Astrocyte (in vitro differentiated cells and primary cell): Measurements from ENCODE around the gene OSGIN1. TPM values are rescaled to one million over a fixed set of nuclear protein-coding genes. Genes with fewer than 3 reads are reported as not detected.

Experiments
- DNase-seq: peaks from one replicate; pipeline ENCODE4 v3.0.0-alpha.2; 2010; ENCODE audit warnings: low read depth
- FAIRE-seq: peaks from 2 replicates; lab custom pipeline; 2011; peaks lifted over from hg19 to GRCh38; lab: Jason Lieb, UNC
- H2AFZ ChIP-seq: 2 replicates; pipeline ENCODE4 v1.6.0; 2012; ENCODE audit warnings: low read depth, low read length, inconsistent platforms
- H3K27ac ChIP-seq: 2 replicates; pipeline ENCODE4 v1.5.1; 2011; ENCODE audit warnings: low read depth, low read length, inconsistent platforms
- H3K27me3 ChIP-seq: 2 replicates; pipeline ENCODE4 v1.6.0; 2011; ENCODE audit warnings: low read length, inconsistent platforms; ENCODE audit not compliant: insufficient read depth
- H3K36me3 ChIP-seq: 2 replicates; pipeline ENCODE4 v1.5.1; 2011; ENCODE audit warnings: low read length, inconsistent platforms; ENCODE audit not compliant: insufficient read depth
- H3K4me1 ChIP-seq: 2 replicates; pipeline ENCODE4 v1.5.1; 2011; ENCODE audit warnings: low read length, inconsistent platforms; ENCODE audit not compliant: insufficient read depth
- H3K4me2 ChIP-seq: 2 replicates; pipeline ENCODE4 v1.6.0; 2012; ENCODE audit warnings: low read length, inconsistent platforms
- H3K4me3 ChIP-seq: 2 replicates; pipeline ENCODE4 v1.5.1; 2011; ENCODE audit warnings: low read depth, mild to moderate bottlenecking, low read length, inconsistent platforms; ENCODE audit not compliant: insufficient read depth
- H3K79me2 ChIP-seq: 2 replicates; pipeline ENCODE4 v1.6.0; 2012; ENCODE audit warnings: mild to moderate bottlenecking, low read length, inconsistent platforms; ENCODE audit not compliant: insufficient read depth
- H3K9ac ChIP-seq: 2 replicates; pipeline ENCODE4 v1.6.0; 2012; ENCODE audit warnings: mild to moderate bottlenecking, low read length, inconsistent platforms
- H3K9me3 ChIP-seq: 2 replicates; pipeline ENCODE4 v1.5.1; 2012; ENCODE audit warnings: low read depth, mild to moderate bottlenecking, low read length, inconsistent platforms; ENCODE audit not compliant: insufficient read depth
- H4K20me1 ChIP-seq: 2 replicates; pipeline ENCODE4 v1.6.0; 2012; ENCODE audit warnings: low read length, inconsistent platforms; ENCODE audit not compliant: insufficient read depth
- H3K27ac Mint-ChIP-seq: one replicate; pipeline ENCODE4 v1.8.0; 2021; ENCODE audit warnings: mild to moderate bottlenecking, mixed read lengths; ENCODE audit not compliant: unreplicated experiment
- H3K27me3 Mint-ChIP-seq: one replicate; pipeline ENCODE4 v1.8.0; 2021; ENCODE audit warnings: low read depth, mixed read lengths; ENCODE audit not compliant: unreplicated experiment
- H3K36me3 Mint-ChIP-seq: one replicate; pipeline ENCODE4 v1.8.0; 2021; ENCODE audit warnings: low read depth, mixed read lengths; ENCODE audit not compliant: unreplicated experiment
- H3K4me1 Mint-ChIP-seq: one replicate; pipeline ENCODE4 v1.8.0; 2021; ENCODE audit warnings: low read depth, mixed read lengths; ENCODE audit not compliant: unreplicated experiment
- H3K4me3 Mint-ChIP-seq: one replicate; pipeline ENCODE4 v1.8.0; 2021; ENCODE audit warnings: mild to moderate bottlenecking, moderate library complexity, mixed read lengths; ENCODE audit not compliant: unreplicated experiment
- H3K9me3 Mint-ChIP-seq: one replicate; pipeline ENCODE4 v1.8.0; 2021; ENCODE audit warnings: mild to moderate bottlenecking, mixed read lengths; ENCODE audit not compliant: unreplicated experiment
- EZH2 ChIP-seq: IDR thresholded peaks from 2 replicates; pipeline ENCODE4 v1.6.1; 2012; ENCODE audit warnings: mild to moderate bottlenecking, low read length, inconsistent platforms; ENCODE audit not compliant: insufficient read depth
- total RNA-seq: library from RNA; stranded (reverse); gene quantifications from 2 replicates; pipeline ENCODE4 v1.2.1, GENCODE V29; 2021
- TF ChIP-seq, protein P1 (sequence below): IDR thresholded peaks from 2 replicates; pipeline ENCODE4 v1.5.1; 2011; ENCODE audit warnings: low read depth, mild to moderate bottlenecking, inconsistent platforms, low read length, moderate library complexity; ENCODE audit not compliant: insufficient read depth

OSGIN1 gene
- total RNA-seq, 1 donor from 2014 or later, result 0.79 TPM

DNA sequence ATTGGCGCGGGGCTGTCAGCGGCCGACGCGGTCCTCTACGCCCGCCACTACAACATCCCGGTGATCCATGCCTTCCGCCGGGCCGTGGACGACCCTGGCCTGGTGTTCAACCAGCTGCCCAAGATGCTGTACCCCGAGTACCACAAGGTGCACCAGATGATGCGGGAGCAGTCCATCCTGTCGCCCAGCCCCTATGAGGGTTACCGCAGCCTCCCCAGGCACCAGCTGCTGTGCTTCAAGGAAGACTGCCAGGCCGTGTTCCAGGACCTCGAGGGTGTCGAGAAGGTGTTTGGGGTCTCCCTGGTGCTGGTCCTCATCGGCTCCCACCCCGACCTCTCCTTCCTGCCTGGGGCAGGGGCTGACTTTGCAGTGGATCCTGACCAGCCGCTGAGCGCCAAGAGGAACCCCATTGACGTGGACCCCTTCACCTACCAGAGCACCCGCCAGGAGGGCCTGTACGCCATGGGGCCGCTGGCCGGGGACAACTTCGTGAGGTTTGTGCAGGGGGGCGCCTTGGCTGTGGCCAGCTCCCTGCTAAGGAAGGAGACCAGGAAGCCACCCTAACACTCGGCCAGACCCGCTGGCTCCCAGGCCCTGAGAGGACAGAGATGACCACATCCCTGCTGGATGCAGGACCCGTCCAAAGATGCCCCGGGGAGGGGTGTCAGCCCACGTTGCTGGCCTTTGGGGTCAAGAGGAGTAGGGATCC, 12.6 kb downstream of the OSGIN1 start:
- FAIRE-seq (no peak), DNase-seq (no peak)
- H4K20me1 ChIP-seq, result peaks cover 3% of the 10 kb centered on the region
- Mint-ChIP-seq H3K36me3 (no peaks in the 10 kb centered on the region), H3K27me3 (peaks cover 30% of the 10 kb centered on the region), H3K4me1 (no peaks in the 10 kb centered on the region), H3K9me3 (no peaks in the 10 kb centered on the region), H3K4me3 (no peak overlapping the region), H3K27ac (no peak overlapping the region)
- no peak overlapping the region for H3K9ac ChIP-seq
- H3K4me2 ChIP-seq, result no peak overlapping the region
- H3K36me3 ChIP-seq, result no peaks in the 10 kb centered on the region
- H3K79me2 ChIP-seq, result no peaks in the 10 kb centered on the region
- no peak overlapping the region for H3K27ac ChIP-seq
- H3K9me3 ChIP-seq, result no peaks in the 10 kb centered on the region
- H3K27me3 ChIP-seq, result no peaks in the 10 kb centered on the region
- H2AFZ ChIP-seq, result no peak overlapping the region
- H3K4me3 ChIP-seq, result no peak overlapping the region
- H3K4me1 ChIP-seq, result no peaks in the 10 kb centered on the region
- TF ChIP-seq, protein P1, sequence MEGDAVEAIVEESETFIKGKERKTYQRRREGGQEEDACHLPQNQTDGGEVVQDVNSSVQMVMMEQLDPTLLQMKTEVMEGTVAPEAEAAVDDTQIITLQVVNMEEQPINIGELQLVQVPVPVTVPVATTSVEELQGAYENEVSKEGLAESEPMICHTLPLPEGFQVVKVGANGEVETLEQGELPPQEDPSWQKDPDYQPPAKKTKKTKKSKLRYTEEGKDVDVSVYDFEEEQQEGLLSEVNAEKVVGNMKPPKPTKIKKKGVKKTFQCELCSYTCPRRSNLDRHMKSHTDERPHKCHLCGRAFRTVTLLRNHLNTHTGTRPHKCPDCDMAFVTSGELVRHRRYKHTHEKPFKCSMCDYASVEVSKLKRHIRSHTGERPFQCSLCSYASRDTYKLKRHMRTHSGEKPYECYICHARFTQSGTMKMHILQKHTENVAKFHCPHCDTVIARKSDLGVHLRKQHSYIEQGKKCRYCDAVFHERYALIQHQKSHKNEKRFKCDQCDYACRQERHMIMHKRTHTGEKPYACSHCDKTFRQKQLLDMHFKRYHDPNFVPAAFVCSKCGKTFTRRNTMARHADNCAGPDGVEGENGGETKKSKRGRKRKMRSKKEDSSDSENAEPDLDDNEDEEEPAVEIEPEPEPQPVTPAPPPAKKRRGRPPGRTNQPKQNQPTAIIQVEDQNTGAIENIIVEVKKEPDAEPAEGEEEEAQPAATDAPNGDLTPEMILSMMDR, result no peak
- TF ChIP-seq EZH2, result no peak

DNA sequence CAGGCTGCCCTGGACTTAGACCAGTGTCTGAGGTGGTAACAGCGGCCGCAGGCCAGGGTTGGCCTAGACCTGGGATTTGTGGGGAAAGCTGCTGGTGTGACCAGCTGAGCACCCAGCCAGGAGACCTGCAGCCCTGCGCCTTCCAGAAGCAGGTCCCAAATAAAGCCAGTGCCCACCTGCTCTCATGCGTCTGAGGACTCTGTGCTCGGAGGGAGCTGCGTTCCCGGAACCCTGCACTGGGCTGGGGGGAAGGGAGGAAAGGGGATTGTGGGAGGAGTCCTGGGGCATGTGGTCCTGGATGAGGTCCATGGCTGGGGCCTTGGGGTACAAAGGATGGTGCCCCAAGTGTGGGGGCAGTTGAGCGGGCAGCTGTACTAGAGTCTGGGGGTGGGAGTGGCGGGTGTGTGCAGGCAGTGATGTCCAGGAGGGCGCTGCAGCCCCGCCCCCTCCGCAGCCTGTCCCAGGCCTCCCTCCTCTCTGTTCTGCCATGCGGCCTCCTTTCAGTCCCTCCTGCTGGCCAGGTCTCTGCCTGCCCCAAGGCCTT, 13.2 kb downstream of the OSGIN1 start:
- H3K4me1 ChIP-seq, result no peaks in the 10 kb centered on the region
- peaks cover 3% of the 10 kb centered on the region for H4K20me1 ChIP-seq
- Mint-ChIP-seq H3K4me1 (no peaks in the 10 kb centered on the region), H3K27me3 (peaks cover 31% of the 10 kb centered on the region), H3K4me3 (no peak overlapping the region), H3K9me3 (no peaks in the 10 kb centered on the region), H3K36me3 (no peaks in the 10 kb centered on the region), H3K27ac (no peak overlapping the region)
- TF ChIP-seq, protein P1, result no peak
- TF ChIP-seq EZH2, result no peak
- H3K4me2 ChIP-seq, result no peak overlapping the region
- DNase-seq, result no peak
- FAIRE-seq, result no peak
- H3K27ac ChIP-seq, result no peak overlapping the region
- H3K79me2 ChIP-seq, result no peaks in the 10 kb centered on the region
- H3K27me3 ChIP-seq, result no peaks in the 10 kb centered on the region
- no peaks in the 10 kb centered on the region for H3K36me3 ChIP-seq
- no peak overlapping the region for H2AFZ ChIP-seq
- no peak overlapping the region for H3K4me3 ChIP-seq
- H3K9me3 ChIP-seq, result no peaks in the 10 kb centered on the region
- no peak overlapping the region for H3K9ac ChIP-seq

DNA sequence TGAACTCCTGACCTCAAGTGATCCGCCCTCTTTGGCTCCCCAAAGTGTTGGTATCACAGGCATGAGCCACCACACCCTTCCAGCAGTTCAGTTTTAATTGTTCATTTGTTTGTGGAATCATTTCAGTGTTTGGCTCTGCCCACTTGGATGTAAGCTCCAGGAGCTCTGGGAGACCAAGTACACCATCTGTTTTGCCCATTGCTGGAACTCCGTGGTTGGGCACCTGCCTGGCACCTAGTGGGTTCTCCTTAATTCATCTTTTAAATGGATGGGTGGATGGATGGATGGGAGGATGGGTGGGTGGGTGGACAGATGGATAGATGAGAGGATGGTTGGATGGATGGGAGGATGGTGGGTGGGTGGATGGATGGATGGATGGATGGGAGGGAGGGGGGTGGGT, 14.1 kb downstream of the OSGIN1 start:
- Mint-ChIP-seq H3K27me3 (peaks cover 37% of the 10 kb centered on the region), H3K27ac (no peak overlapping the region), H3K36me3 (no peaks in the 10 kb centered on the region), H3K9me3 (no peaks in the 10 kb centered on the region), H3K4me1 (no peaks in the 10 kb centered on the region), H3K4me3 (no peak overlapping the region)
- H3K27ac ChIP-seq, result no peak overlapping the region
- no peaks in the 10 kb centered on the region for H3K36me3 ChIP-seq
- no peak overlapping the region for H3K9ac ChIP-seq
- no peak for TF ChIP-seq EZH2
- TF ChIP-seq, protein P1, result no peak
- no peak overlapping the region for H3K4me2 ChIP-seq
- DNase-seq (no peak), FAIRE-seq (no peak)
- no peaks in the 10 kb centered on the region for H3K79me2 ChIP-seq
- H3K9me3 ChIP-seq, result no peaks in the 10 kb centered on the region
- peaks cover 3% of the 10 kb centered on the region for H4K20me1 ChIP-seq
- H2AFZ ChIP-seq, result no peak overlapping the region
- H3K4me1 ChIP-seq, result no peaks in the 10 kb centered on the region
- no peak overlapping the region for H3K4me3 ChIP-seq
- no peaks in the 10 kb centered on the region for H3K27me3 ChIP-seq
